Endodermal cell (in vitro differentiated cells): ENCODE data around the gene EMC9. TPM values are rescaled to one million over a fixed set of nuclear protein-coding genes. Genes with fewer than 3 reads are reported as not detected.

Source experiments
- DNase-seq: peaks from one replicate; pipeline ENCODE4 v3.0.0-alpha.2; 2017
- H3K27ac ChIP-seq: 2 replicates; pipeline ENCODE4 v1.5.1; 2013; ENCODE audit warnings: mild to moderate bottlenecking, low read depth, low read length, moderate library complexity
- H3K27me3 ChIP-seq: 2 replicates; pipeline ENCODE4 v1.6.1; 2013; ENCODE audit warnings: mild to moderate bottlenecking, low read length, moderate library complexity; ENCODE audit not compliant: insufficient read depth, control insufficient read depth, poor library complexity, severe bottlenecking
- H3K36me3 ChIP-seq: 2 replicates; pipeline ENCODE4 v1.7.0; 2013; ENCODE audit warnings: mild to moderate bottlenecking, low read length, moderate library complexity; ENCODE audit not compliant: control insufficient read depth, insufficient read depth
- H3K4me1 ChIP-seq: one replicate; pipeline ENCODE4 v1.7.0; 2013; ENCODE audit warnings: low read length; ENCODE audit not compliant: control insufficient read depth, insufficient read depth
- H3K4me3 ChIP-seq: 2 replicates; pipeline ENCODE4 v1.5.1; 2013; ENCODE audit warnings: mild to moderate bottlenecking, low read length, moderate library complexity
- H3K9ac ChIP-seq: 2 replicates; pipeline ENCODE4 v1.6.1; 2013; ENCODE audit warnings: mild to moderate bottlenecking, low read length, moderate library complexity; ENCODE audit not compliant: poor library complexity, severe bottlenecking; ENCODE audit errors: extremely low read depth
- H3K9me3 ChIP-seq: 2 replicates; pipeline ENCODE4 v1.6.1; 2013; ENCODE audit warnings: mild to moderate bottlenecking, low read length, moderate library complexity; ENCODE audit not compliant: control insufficient read depth
- H3K27ac Mint-ChIP-seq: 2 replicates; pipeline ENCODE4 v1.8.0; 2020; ENCODE audit warnings: mixed read lengths
- H3K27me3 Mint-ChIP-seq: 2 replicates; pipeline ENCODE4 v1.8.0; 2021; ENCODE audit warnings: mild to moderate bottlenecking, mixed read lengths; ENCODE audit not compliant: insufficient read depth
- H3K36me3 Mint-ChIP-seq: 2 replicates; pipeline ENCODE4 v1.8.0; 2020; ENCODE audit warnings: low read depth, mixed read lengths
- H3K4me1 Mint-ChIP-seq: 2 replicates; pipeline ENCODE4 v1.8.0; 2020; ENCODE audit warnings: mixed read lengths
- H3K4me3 Mint-ChIP-seq: 2 replicates; pipeline ENCODE4 v1.8.0; 2020; ENCODE audit warnings: mild to moderate bottlenecking, moderate library complexity, mixed read lengths
- H3K9me3 Mint-ChIP-seq: 2 replicates; pipeline ENCODE4 v1.8.0; 2020; ENCODE audit warnings: mild to moderate bottlenecking, mixed read lengths
- WGBS, 2 experiments: methylation state at CpG; one replicate each; pipeline versions ENCODE4 v1.1.5 to v1.1.7; 2013; ENCODE audit warnings: missing lambda C conversion rate in 2 of 2, mixed read lengths in 1 of 2; ENCODE audit not compliant: insufficient coverage in 1 of 2, insufficient read length in 1 of 2; 5-methylcytosine and 5-hydroxymethylcytosine counted together
- total RNA-seq, 2 donors: library from RNA; stranded (reverse); fragmentation: NEBNext Ultra II Directional in 1 of 2; extraction: Animal tissue kit (Norgen Biotek cat#: 25700) in 1 of 2; gene quantifications; 2 replicates in 1 of 2; 3 replicates in 1 of 2; pipeline ENCODE4 v1.2.1, GENCODE V29; 2021
- TF ChIP-seq, protein P1 (sequence below): fragments of 200-600 bp; sonication (generic); conservative IDR thresholded peaks from 2 replicates; pipeline ENCODE4 v1.5.0; 2021; ENCODE audit warnings: antibody characterized with exemption, mild to moderate bottlenecking

EMC9 gene
- total RNA-seq, 2 donors from 2014 or later = 34.0 to 39.5 TPM

DNA sequence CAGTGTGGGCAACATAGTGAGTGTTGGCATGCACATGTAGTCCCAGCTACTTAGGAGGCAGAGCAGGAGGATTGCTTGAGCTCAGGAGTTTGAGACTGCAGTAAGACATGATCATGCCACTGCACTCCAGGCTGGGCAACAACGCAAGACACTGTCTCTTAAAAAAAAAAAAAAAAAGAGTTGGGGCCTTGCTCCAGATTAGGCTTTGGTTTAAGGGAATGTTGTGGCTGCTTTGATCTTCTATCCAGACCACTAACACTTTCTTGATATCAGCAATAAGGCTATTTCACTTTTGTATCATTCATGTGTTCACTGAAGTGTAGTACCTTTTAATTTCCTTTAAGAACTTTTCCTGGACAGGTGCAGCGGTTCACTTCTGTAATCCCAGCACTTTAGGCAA, 13.7 kb downstream of the EMC9 start:
- H3K27me3 Mint-ChIP-seq = no peaks in the 10 kb centered on the region
- Histone ChIP-seq H3K27ac (no peak overlapping the region), H3K9ac (no peak overlapping the region), H3K4me3 (no peak overlapping the region), H3K4me1 (no peaks in the 10 kb centered on the region), H3K27me3 (no peaks in the 10 kb centered on the region), H3K36me3 (peaks cover 16% of the 10 kb centered on the region), H3K9me3 (no peaks in the 10 kb centered on the region)
- H3K9me3 Mint-ChIP-seq = no peaks in the 10 kb centered on the region
- DNase-seq = no peak
- H3K4me1 Mint-ChIP-seq = peaks cover 4% of the 10 kb centered on the region
- H3K4me3 Mint-ChIP-seq = no peak overlapping the region
- peaks cover 14% of the 10 kb centered on the region for H3K36me3 Mint-ChIP-seq
- 97 to 100% methylated on average over 1 to 2 of the region's 2 CpGs for WGBS, 2 experiments
- TF ChIP-seq, protein P1, sequence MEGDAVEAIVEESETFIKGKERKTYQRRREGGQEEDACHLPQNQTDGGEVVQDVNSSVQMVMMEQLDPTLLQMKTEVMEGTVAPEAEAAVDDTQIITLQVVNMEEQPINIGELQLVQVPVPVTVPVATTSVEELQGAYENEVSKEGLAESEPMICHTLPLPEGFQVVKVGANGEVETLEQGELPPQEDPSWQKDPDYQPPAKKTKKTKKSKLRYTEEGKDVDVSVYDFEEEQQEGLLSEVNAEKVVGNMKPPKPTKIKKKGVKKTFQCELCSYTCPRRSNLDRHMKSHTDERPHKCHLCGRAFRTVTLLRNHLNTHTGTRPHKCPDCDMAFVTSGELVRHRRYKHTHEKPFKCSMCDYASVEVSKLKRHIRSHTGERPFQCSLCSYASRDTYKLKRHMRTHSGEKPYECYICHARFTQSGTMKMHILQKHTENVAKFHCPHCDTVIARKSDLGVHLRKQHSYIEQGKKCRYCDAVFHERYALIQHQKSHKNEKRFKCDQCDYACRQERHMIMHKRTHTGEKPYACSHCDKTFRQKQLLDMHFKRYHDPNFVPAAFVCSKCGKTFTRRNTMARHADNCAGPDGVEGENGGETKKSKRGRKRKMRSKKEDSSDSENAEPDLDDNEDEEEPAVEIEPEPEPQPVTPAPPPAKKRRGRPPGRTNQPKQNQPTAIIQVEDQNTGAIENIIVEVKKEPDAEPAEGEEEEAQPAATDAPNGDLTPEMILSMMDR = no peak
- no peak overlapping the region for H3K27ac Mint-ChIP-seq

DNA sequence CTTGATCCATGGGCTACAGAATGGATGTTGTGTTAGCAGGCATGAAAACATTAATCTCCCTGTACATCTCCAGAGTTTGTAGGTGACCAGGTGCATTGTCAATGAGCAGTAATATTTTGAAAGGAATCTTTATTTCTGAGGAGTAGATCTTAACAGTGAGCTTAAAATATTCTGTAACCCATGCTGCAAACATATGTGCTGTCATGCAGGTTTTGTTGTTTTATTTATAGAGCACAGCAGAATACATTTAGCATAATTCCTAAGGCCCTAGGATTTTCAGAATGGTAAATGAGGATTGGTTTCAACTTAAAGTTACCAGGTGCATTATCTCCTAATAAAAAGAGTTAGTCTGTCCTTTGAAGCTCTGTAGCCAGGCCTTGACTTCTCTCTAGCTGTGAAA, 14.5 kb downstream of the EMC9 start:
- H3K27ac ChIP-seq = no peak overlapping the region
- Mint-ChIP-seq H3K27ac (no peak overlapping the region), H3K4me1 (peaks cover 4% of the 10 kb centered on the region), H3K36me3 (peaks cover 17% of the 10 kb centered on the region), H3K4me3 (no peak overlapping the region), H3K9me3 (no peaks in the 10 kb centered on the region), H3K27me3 (no peaks in the 10 kb centered on the region)
- TF ChIP-seq, protein P1 = no peak
- no peak for DNase-seq
- H3K9me3 ChIP-seq = no peaks in the 10 kb centered on the region
- no peaks in the 10 kb centered on the region for H3K27me3 ChIP-seq
- peaks cover 19% of the 10 kb centered on the region for H3K36me3 ChIP-seq
- H3K4me3 ChIP-seq = no peak overlapping the region
- no peak overlapping the region for H3K9ac ChIP-seq
- no peaks in the 10 kb centered on the region for H3K4me1 ChIP-seq

DNA sequence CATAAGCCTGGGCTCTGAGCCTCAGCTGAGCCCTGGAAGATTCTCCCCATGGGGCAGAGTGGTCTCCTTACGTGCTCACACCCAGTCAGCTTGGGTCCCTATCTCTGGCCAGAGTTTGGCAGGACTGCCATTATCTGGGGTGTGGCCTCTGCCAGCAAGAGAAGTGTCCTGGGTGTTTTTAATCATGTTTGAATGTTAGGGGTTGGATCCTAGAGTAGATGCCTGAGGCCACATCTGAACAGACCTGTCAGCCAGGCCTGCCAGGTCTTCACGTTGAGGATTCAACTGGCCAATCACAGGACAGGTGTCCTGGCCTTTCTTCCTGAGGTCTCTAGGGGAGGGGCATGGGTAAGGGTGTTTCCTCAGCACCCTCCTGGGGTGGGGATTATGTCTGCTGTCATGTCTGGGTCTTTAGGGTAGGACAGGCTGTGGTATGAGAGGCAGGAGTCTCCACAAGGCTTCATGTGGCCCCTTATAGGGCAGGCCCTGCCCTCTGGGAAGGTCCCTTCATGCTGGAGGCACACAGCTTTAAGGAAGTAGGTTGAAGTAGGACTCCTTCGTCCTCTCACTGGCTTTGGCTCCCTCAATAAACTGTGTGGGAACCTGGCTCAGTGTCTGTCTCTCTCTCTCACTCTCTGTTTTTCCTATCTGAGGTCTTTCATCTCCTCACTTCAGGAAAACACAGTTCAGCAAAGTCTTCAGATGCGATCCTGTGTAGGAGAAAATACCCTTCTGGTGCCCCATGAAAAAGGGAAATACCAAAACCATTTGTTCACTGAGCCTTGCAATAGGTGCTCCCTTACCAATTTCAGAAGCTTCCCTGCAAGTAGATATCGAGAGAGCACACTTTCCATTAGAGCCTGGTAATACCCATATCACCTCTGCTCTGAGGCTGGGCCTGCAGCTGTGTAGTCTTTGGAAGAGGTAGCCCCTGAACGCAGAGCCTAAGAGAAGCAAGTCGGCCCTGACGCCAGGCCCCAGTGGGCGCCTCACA, 17.7 kb downstream of the EMC9 start:
- H3K9me3 Mint-ChIP-seq = no peaks in the 10 kb centered on the region
- TF ChIP-seq, protein P1 = no peak
- peaks cover 44% of the 10 kb centered on the region for H3K36me3 ChIP-seq
- no peak overlapping the region for H3K27ac ChIP-seq
- no peaks in the 10 kb centered on the region for H3K9me3 ChIP-seq
- H3K27me3 ChIP-seq = no peaks in the 10 kb centered on the region
- 90 to 92% methylated on average over 6 to 9 of the region's 9 CpGs for WGBS, 2 experiments
- peak; percentile 62 for DNase-seq
- no peak overlapping the region for H3K4me3 ChIP-seq
- H3K36me3 Mint-ChIP-seq = peaks cover 40% of the 10 kb centered on the region
- no peak overlapping the region for H3K4me3 Mint-ChIP-seq
- H3K4me1 ChIP-seq = no peaks in the 10 kb centered on the region
- no peaks in the 10 kb centered on the region for H3K27me3 Mint-ChIP-seq
- H3K4me1 Mint-ChIP-seq = peaks cover 4% of the 10 kb centered on the region
- no peak overlapping the region for H3K9ac ChIP-seq
- H3K27ac Mint-ChIP-seq = peak overlapping the region; percentile 61
